Bronchial epithelial cell (primary cell): ENCODE measurements around the gene CC2D2A. TPM values are rescaled to one million over a fixed set of nuclear protein-coding genes. Genes with fewer than 3 reads are reported as not detected.

ENCODE experiments used
- DNase-seq: peaks from one replicate; pipeline ENCODE4 v3.0.0-alpha.2; 2010; ENCODE audit warnings: low read depth
- FAIRE-seq: peaks from 2 replicates; lab custom pipeline; 2011; peaks lifted over from hg19 to GRCh38; lab: Jason Lieb, UNC
- H3K27me3 ChIP-seq: 2 replicates; pipeline ENCODE4 v1.5.1; 2011; ENCODE audit warnings: low read length; ENCODE audit not compliant: control insufficient read depth, insufficient read depth
- H3K36me3 ChIP-seq: 2 replicates; pipeline ENCODE4 v1.5.1; 2011; ENCODE audit warnings: low read length; ENCODE audit not compliant: control insufficient read depth, insufficient read depth
- H3K4me3 ChIP-seq: 2 replicates; pipeline ENCODE4 v1.5.1; 2011; ENCODE audit warnings: mild to moderate bottlenecking, low read depth, low read length, control low read depth
- CTCF ChIP-seq: IDR thresholded peaks from 2 replicates; pipeline ENCODE4 v1.5.1; 2011; ENCODE audit warnings: mild to moderate bottlenecking, moderate library complexity, low read length, control low read depth, inconsistent platforms; ENCODE audit not compliant: insufficient read depth, severe bottlenecking
- total RNA-seq: library from RNA; depleted of rRNA; stranded (reverse); fragments of >200 nt; gene quantifications from 2 replicates; pipeline ENCODE4 v1.2.1, GENCODE V29; 2014

Gene CC2D2A
- total RNA-seq, 1 donor from 2014 or later = 5.8 TPM

GRCh38 chr4:15476396-15476795, 6.7 kb downstream of the CC2D2A start:
- H3K36me3 ChIP-seq = no peaks in the 10 kb centered on the region
- FAIRE-seq (no peak), DNase-seq (no peak)
- no peak for TF ChIP-seq CTCF
- no peaks in the 10 kb centered on the region for H3K27me3 ChIP-seq
- H3K4me3 ChIP-seq = no peak overlapping the region

DNA sequence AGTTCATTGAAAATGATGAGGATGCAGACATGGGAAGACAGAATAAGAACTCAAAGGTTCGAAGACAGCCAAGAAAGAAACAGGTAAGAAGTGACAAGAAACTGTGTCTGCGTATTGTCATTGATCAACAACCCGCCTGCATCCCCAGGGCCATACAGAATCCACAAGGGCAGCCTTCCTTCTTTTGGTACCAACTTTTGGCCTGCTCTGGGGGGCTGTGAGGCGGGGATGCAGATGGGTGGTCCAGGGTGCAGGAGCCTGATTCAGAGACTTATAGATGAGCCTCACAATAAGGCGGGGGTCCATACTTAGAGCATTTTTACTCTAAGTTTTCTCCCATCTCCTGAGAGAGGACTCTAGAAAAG, 9.0 kb downstream of the CC2D2A start:
- H3K4me3 ChIP-seq = no peak overlapping the region

GRCh38 chr4:15479089-15479912, 9.6 kb downstream of the CC2D2A start:
- Histone ChIP-seq H3K27me3 (no peaks in the 10 kb centered on the region), H3K4me3 (peak overlapping the region; percentile 44), H3K36me3 (no peaks in the 10 kb centered on the region)
- DNase-seq (peak; percentile 82), FAIRE-seq (peak; percentile 32)
- TF ChIP-seq CTCF = peak; percentile 73

More for the DNA sequence above, 9.0 kb downstream of the CC2D2A start:
- Histone ChIP-seq H3K27me3 (no peaks in the 10 kb centered on the region), H3K36me3 (no peaks in the 10 kb centered on the region)
- TF ChIP-seq CTCF = no peak
- no peak for DNase-seq
- no peak for FAIRE-seq

- H3K36me3 ChIP-seq = no peaks in the 10 kb centered on the region
- no peaks in the 10 kb centered on the region for H3K27me3 ChIP-seq
- FAIRE-seq (no peak), DNase-seq (no peak)
- TF ChIP-seq CTCF = no peak
- peak overlapping the region; percentile 44 for H3K4me3 ChIP-seq
These were observed 10.2 kb downstream of the CC2D2A start for GRCh38 chr4:15479913-15480185.

DNA sequence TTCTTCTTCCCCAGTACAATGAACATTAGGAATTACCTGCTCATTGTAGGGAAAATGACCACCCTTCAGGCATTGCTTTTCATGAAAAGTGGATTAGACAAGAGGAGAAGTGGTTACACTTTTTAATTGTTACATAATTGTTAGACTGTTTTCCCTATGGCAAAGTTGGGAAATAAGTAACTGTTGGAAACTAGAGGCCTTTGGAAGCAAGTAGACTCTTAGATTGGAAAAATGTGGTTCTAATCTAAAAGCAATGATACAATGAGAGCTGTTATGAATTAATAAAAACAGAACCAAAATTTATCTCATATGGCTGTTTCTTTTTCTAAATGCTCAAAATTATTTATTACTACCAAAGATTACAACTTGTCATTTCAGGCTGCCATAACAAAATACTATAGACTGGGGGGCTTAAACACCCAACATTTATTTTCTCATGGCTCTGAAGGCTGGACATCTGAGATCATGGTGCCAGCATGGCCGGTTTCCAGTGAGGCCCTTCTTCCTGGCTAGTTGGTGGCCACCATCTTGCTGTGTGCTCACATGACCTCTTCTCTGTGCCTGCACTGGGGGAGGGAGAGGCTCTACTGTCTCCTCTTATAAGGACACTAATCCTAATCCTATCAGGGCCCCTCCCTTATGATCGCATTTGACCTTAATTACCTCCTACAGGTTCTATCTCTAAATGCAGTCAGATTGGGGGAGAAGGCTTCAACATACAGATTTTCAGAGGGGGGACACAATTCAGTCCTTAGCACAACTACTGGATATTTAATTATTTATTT, 12.5 kb downstream of the CC2D2A start:
- FAIRE-seq = no peak
- Histone ChIP-seq H3K36me3 (no peaks in the 10 kb centered on the region), H3K27me3 (no peaks in the 10 kb centered on the region), H3K4me3 (no peak overlapping the region)
- no peak for TF ChIP-seq CTCF
- DNase-seq = no peak
